NCI-H2029 (cell line): ENCODE data around the gene AP1AR.
"Not testable (repeated sequence)": the region's sequence is repeated elsewhere in the genome, so short reads cannot be mapped to it uniquely, and the experiment has no call there.

Experiments
- DNase-seq: peaks from one replicate; lab custom pipeline; 2025; lab: John Stamatoyannopoulos, UW

Gene AP1AR

GRCh38 chr4:112279025-112279881 is 47.7 kb downstream of the AP1AR start:
- no peak for DNase-seq

- DNase-seq, result no peak
These were observed 48.3 kb downstream of the AP1AR start for GRCh38 chr4:112279882-112280315.

- DNase-seq, result no peak
These were observed 48.9 kb downstream of the AP1AR start for GRCh38 chr4:112280386-112281056.

- DNase-seq, result not testable (repeated sequence)
These were observed 50.4 kb downstream of the AP1AR start for GRCh38 chr4:112281895-112282398.

- no peak for DNase-seq
These were observed 51.5 kb downstream of the AP1AR start for GRCh38 chr4:112282860-112283667.

GRCh38 chr4:112284166-112284565 is 52.6 kb downstream of the AP1AR start:
- no peak for DNase-seq

GRCh38 chr4:112284662-112285411 is 53.2 kb downstream of the AP1AR start:
- no peak for DNase-seq

GRCh38 chr4:112287258-112287989 is 55.8 kb downstream of the AP1AR start:
- DNase-seq, result no peak

- DNase-seq, result no peak
These were observed 56.9 kb downstream of the AP1AR start for GRCh38 chr4:112288455-112288854.

GRCh38 chr4:112289407-112290253 is 58.0 kb downstream of the AP1AR start:
- no peak for DNase-seq

- no peak for DNase-seq
These were observed 58.8 kb downstream of the AP1AR start for GRCh38 chr4:112290341-112290740.

- no peak for DNase-seq
These were observed 65.6 kb downstream of the AP1AR start, which contains the start of gene ALPK1 for GRCh38 chr4:112296949-112297880. ALPK1 (plus strand) TSS chr4:112297369.

GRCh38 chr4:112299721-112300120 is 68.1 kb downstream of the AP1AR start:
- no peak for DNase-seq

GRCh38 chr4:112302320-112303274 is 71.0 kb downstream of the AP1AR start:
- DNase-seq, result no peak

- DNase-seq, result not testable (repeated sequence)
These were observed 73.9 kb downstream of the AP1AR start for GRCh38 chr4:112305477-112305876.

GRCh38 chr4:112309263-112309791 is 77.7 kb downstream of the AP1AR start:
- not testable (repeated sequence) for DNase-seq

GRCh38 chr4:112311516-112311915 is 79.9 kb downstream of the AP1AR start:
- no peak for DNase-seq
